Measurements from ENCODE around the gene ZSWIM7. TPM values are rescaled to one million over a fixed set of nuclear protein-coding genes. Genes with fewer than 3 reads are reported as not detected.

Gene ZSWIM7
- total RNA-seq, 1 experiment from 2014 or later = 13.8 TPM

- Histone ChIP-seq H3K9me3 (no peaks in the 10 kb centered on the region), H3K36me3 (ENCODE audit: control insufficient read depth, insufficient read depth, low read length) (no peaks in the 10 kb centered on the region), H3K4me1 (peaks cover under 1% of the 10 kb centered on the region; the same call in 1 of the 2 replicates), H3K4me3 (ENCODE audit: low read depth, low read length) (no peak overlapping the region), H3K27me3 (replicated peaks; ENCODE audit: control insufficient read depth, insufficient read depth, low read length) (no peaks in the 10 kb centered on the region)
- no peak for DNase-seq
- ChIA-PET CTCF (no interaction called here), POLR2A (interaction anchor here (0.7 kb wide), 1 partner anchor 18 kb away, joined by 9 read pairs; no protein-coding TSS in a partner anchor)
- H3K36me3 Mint-ChIP-seq (ENCODE audit: insufficient read depth, unreplicated experiment) = no peaks in the 10 kb centered on the region
- no peaks in the 10 kb centered on the region for H3K9me3 Mint-ChIP-seq (ENCODE audit: unreplicated experiment)
- no peak overlapping the region for H3K27ac Mint-ChIP-seq (ENCODE audit: unreplicated experiment)
- H3K4me3 Mint-ChIP-seq (ENCODE audit: unreplicated experiment) = no peak overlapping the region
- BruUV-seq (replicated peaks) = no TSS peak
- no peaks in the 10 kb centered on the region for H3K27me3 Mint-ChIP-seq (ENCODE audit: insufficient read depth, unreplicated experiment)
- TF ChIP-seq CTCF (IDR thresholded peaks at IDR 0.05; ENCODE audit: insufficient read depth in 1 of 2, low read depth in 1 of 2, low read length in 1 of 2, severe bottlenecking in 1 of 2, unreplicated experiment in 1 of 2) = no peak
- H3K4me1 Mint-ChIP-seq (ENCODE audit: low read depth, unreplicated experiment) = peaks cover 9% of the 10 kb centered on the region
- intact Hi-C loops (cut with micrococcal nuclease; ENCODE audit: unreplicated experiment) = no loop called here
Measured at GRCh38 chr17:15958484-15958854, 41.0 kb downstream of the ZSWIM7 start.

GRCh38 chr17:15957608-15958307 lies 41.7 kb downstream of the ZSWIM7 start:
- Histone ChIP-seq H3K4me3 (ENCODE audit: low read depth, low read length) (no peak overlapping the region), H3K9me3 (no peaks in the 10 kb centered on the region), H3K27me3 (replicated peaks; ENCODE audit: control insufficient read depth, insufficient read depth, low read length) (no peaks in the 10 kb centered on the region), H3K36me3 (ENCODE audit: control insufficient read depth, insufficient read depth, low read length) (no peaks in the 10 kb centered on the region), H3K4me1 (peaks cover 7% of the 10 kb centered on the region; the same call in 1 of the 2 replicates)
- TF ChIP-seq CTCF (IDR thresholded peaks at IDR 0.05; ENCODE audit: insufficient read depth in 1 of 2, low read depth in 1 of 2, low read length in 1 of 2, severe bottlenecking in 1 of 2, unreplicated experiment in 1 of 2) = no peak
- no peak for DNase-seq
- H3K4me3 Mint-ChIP-seq (ENCODE audit: unreplicated experiment) = no peak overlapping the region
- POLR2A ChIA-PET = interaction anchor here (0.7 kb wide), 1 partner anchor 18 kb away, joined by 9 read pairs; no protein-coding TSS in a partner anchor
- CTCF ChIA-PET = no interaction called here
- no peaks in the 10 kb centered on the region for H3K36me3 Mint-ChIP-seq (ENCODE audit: insufficient read depth, unreplicated experiment)
- H3K4me1 Mint-ChIP-seq (ENCODE audit: low read depth, unreplicated experiment) = peaks cover 9% of the 10 kb centered on the region
- no peak overlapping the region for H3K27ac Mint-ChIP-seq (ENCODE audit: unreplicated experiment)
- no peaks in the 10 kb centered on the region for H3K27me3 Mint-ChIP-seq (ENCODE audit: insufficient read depth, unreplicated experiment)
- intact Hi-C loops (cut with micrococcal nuclease; ENCODE audit: unreplicated experiment) = no loop called here
- H3K9me3 Mint-ChIP-seq (ENCODE audit: unreplicated experiment) = no peaks in the 10 kb centered on the region
- BruUV-seq (replicated peaks) = no TSS peak

- Mint-ChIP-seq H3K36me3 (ENCODE audit: insufficient read depth, unreplicated experiment) (no peaks in the 10 kb centered on the region), H3K27me3 (ENCODE audit: insufficient read depth, unreplicated experiment) (no peaks in the 10 kb centered on the region), H3K4me1 (ENCODE audit: low read depth, unreplicated experiment) (peaks cover 9% of the 10 kb centered on the region), H3K4me3 (ENCODE audit: unreplicated experiment) (no peak overlapping the region), H3K9me3 (ENCODE audit: unreplicated experiment) (no peaks in the 10 kb centered on the region), H3K27ac (ENCODE audit: unreplicated experiment) (no peak overlapping the region)
- H3K9me3 ChIP-seq = no peaks in the 10 kb centered on the region
- no peak for TF ChIP-seq CTCF (IDR thresholded peaks at IDR 0.05; ENCODE audit: insufficient read depth in 1 of 2, low read depth in 1 of 2, low read length in 1 of 2, severe bottlenecking in 1 of 2, unreplicated experiment in 1 of 2)
- H3K4me3 ChIP-seq (ENCODE audit: low read depth, low read length) = no peak overlapping the region
- peaks cover 13% of the 10 kb centered on the region; the same call in 1 of the 2 replicates for H3K4me1 ChIP-seq
- H3K36me3 ChIP-seq (ENCODE audit: control insufficient read depth, insufficient read depth, low read length) = no peaks in the 10 kb centered on the region
- CTCF ChIA-PET = no interaction called here
- intact Hi-C loops (cut with micrococcal nuclease; ENCODE audit: unreplicated experiment) = no loop called here
- POLR2A ChIA-PET = no interaction called here
- H3K27me3 ChIP-seq (replicated peaks; ENCODE audit: control insufficient read depth, insufficient read depth, low read length) = no peaks in the 10 kb centered on the region
- no peak for DNase-seq
- no TSS peak for BruUV-seq (replicated peaks)
Measured at GRCh38 chr17:15957206-15957605, 42.3 kb downstream of the ZSWIM7 start.
